Measurements from ENCODE around the gene CLUH. TPM values are rescaled to one million over a fixed set of nuclear protein-coding genes. Genes with fewer than 3 reads are reported as not detected.
"Not testable (repeated sequence)": the region's sequence is repeated elsewhere in the genome, so short reads cannot be mapped to it uniquely, and the experiment has no call there.

Gene CLUH
- total and polyA plus RNA-seq, 7 donors: 20.4 to 119 (median 32.1) TPM

DNA sequence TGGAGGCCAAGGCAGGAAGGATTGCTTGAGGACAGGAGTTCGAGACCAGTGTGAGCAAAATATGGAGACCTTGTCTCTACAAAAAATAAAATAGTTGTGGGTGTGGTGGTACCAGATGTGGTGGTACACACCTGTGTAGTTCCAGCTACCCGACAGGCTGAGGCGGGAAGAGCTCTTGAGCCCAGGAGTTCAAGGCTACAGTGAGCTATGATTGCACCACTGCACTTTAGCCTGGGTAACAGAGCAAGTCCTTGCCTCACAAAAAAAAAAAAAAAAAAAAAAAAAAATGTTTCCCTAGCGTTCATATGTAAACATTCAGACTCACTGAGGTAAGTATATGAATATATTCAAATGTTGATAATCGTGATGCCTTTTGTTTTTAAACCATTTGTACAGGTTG, 39.5 kb downstream of the CLUH start:
- Histone ChIP-seq H3K4me1 (no peaks in the 10 kb centered on the region), H3K9me3 (no peaks in the 10 kb centered on the region), H3K4me3 (no peak overlapping the region), H3K27me3 (no peaks in the 10 kb centered on the region), H3K27ac (no peak overlapping the region), H3K36me3 (peaks cover 18 to 95% (median 40%) of the 10 kb centered on the region in 4 donors)
- 81 to 97% methylated on average over 5 of the region's 5 CpGs for WGBS, 2 donors
- no peak for DNase-seq
- TF ChIP-seq POLR2AphosphoS5 (IDR thresholded peaks at IDR 0.05): no peak
- no peak for TF ChIP-seq EP300 (IDR thresholded peaks at IDR 0.05)
- no peak for TF ChIP-seq POLR2A (IDR thresholded peaks at IDR 0.05)
- TF ChIP-seq, protein P1, sequence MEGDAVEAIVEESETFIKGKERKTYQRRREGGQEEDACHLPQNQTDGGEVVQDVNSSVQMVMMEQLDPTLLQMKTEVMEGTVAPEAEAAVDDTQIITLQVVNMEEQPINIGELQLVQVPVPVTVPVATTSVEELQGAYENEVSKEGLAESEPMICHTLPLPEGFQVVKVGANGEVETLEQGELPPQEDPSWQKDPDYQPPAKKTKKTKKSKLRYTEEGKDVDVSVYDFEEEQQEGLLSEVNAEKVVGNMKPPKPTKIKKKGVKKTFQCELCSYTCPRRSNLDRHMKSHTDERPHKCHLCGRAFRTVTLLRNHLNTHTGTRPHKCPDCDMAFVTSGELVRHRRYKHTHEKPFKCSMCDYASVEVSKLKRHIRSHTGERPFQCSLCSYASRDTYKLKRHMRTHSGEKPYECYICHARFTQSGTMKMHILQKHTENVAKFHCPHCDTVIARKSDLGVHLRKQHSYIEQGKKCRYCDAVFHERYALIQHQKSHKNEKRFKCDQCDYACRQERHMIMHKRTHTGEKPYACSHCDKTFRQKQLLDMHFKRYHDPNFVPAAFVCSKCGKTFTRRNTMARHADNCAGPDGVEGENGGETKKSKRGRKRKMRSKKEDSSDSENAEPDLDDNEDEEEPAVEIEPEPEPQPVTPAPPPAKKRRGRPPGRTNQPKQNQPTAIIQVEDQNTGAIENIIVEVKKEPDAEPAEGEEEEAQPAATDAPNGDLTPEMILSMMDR (IDR thresholded peaks at IDR 0.05): no peak
- intact Hi-C loops (cut with DNase I): loop anchor here (10.0 kb wide), 1 partner anchor 157 kb away; the partner anchor contains the start of gene METTL16

DNA sequence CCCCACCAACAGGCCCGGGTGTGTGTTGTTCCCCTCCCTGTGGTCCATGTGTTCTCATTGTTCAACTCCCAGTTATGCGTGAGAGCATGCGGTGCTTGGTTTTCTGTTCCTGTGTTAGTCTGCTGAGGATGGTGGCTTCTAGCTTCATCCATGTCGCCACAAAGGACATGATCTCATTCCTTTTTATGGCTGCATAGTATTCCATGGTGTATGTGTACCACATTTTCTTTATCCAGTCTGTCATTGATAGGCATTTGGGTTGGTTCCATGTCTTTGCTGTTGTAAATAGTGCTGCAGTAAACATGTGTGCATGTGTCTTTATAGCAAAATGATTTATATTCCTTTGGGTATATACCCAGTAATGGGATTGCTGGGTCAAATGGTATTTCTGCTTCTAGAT, 51.2 kb downstream of the CLUH start:
- H3K9me3 ChIP-seq; intact Hi-C loops (cut with DNase I); H3K36me3 ChIP-seq; H3K27me3 ChIP-seq; DNase-seq; H3K4me3 ChIP-seq; H3K27ac ChIP-seq: not testable (repeated sequence)
- H3K4me1 ChIP-seq: peaks cover 0 to 23% (median 17%) of the 10 kb centered on the region in 4 donors
- 96 to 97% methylated on average over 4 of the region's 4 CpGs for WGBS, 2 donors

DNA sequence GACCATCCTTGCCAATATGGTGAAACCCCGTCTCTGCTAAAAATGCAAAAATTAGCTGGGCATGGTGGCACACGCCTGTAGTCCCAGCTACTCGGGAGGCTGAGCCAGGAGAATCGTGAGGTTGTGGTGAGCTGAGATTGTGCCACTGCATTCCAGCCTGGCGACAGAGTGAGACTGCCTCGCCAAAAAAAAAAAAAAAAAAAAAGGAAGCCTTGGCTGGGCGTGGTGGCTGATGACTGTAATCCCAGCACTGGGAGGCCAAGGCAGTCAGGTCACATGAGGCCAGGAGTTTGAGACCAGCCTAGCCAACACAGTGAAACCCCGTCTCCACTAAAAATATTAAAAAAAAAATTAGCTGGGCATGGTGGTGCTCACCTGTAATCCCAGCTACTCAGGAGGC, 52.2 kb downstream of the CLUH start:
- not testable (repeated sequence) for H3K27me3 ChIP-seq, H3K27ac ChIP-seq, DNase-seq, H3K36me3 ChIP-seq, H3K9me3 ChIP-seq, H3K4me3 ChIP-seq
- peaks cover 0 to 23% (median 17%) of the 10 kb centered on the region in 4 donors for H3K4me1 ChIP-seq
- intact Hi-C loops (cut with DNase I): loop anchor here (10.0 kb wide), 1 partner anchor 55 kb away; no protein-coding TSS in a partner anchor
- WGBS, 2 donors: 55 to 80% methylated on average over 8 of the region's 8 CpGs

DNA sequence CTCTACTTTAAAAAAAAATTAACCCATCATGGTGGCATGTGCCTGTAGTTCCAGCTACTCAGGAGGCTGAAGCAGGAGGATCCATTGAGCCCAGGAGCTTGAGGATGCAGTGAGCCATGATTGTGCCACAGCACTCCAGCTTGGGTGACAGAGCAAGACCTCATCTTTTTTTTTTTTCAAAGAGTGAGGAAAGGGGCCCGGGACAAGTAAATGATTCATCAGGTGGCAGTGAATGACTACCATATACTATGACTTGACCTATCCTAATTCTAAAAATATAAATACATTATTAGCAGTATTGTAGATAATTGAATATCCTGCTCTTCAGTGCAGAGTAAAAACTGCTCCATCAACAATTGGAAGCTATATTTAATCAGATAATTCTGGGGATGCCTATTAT, 55.3 kb downstream of the CLUH start:
- DNase-seq: no peak
- intact Hi-C loops (cut with DNase I): loop anchor here (10.0 kb wide), 1 partner anchor 51 kb away; no protein-coding TSS in a partner anchor
- peaks cover 0 to 23% (median 17%) of the 10 kb centered on the region in 4 donors for H3K4me1 ChIP-seq
- H3K27ac ChIP-seq: no peak overlapping the region
- TF ChIP-seq POLR2A (IDR thresholded peaks at IDR 0.05) (no peak), POLR2AphosphoS5 (IDR thresholded peaks at IDR 0.05) (no peak), EP300 (IDR thresholded peaks at IDR 0.05) (no peak)
- TF ChIP-seq, protein P1 (IDR thresholded peaks at IDR 0.05): no peak
- no peaks in the 10 kb centered on the region for H3K9me3 ChIP-seq
- no peaks in the 10 kb centered on the region for H3K27me3 ChIP-seq
- H3K4me3 ChIP-seq: no peak overlapping the region
- WGBS, 2 donors: 0 to 33% methylated on average over 1 of the region's 1 CpG
- no peaks in the 10 kb centered on the region for H3K36me3 ChIP-seq

DNA sequence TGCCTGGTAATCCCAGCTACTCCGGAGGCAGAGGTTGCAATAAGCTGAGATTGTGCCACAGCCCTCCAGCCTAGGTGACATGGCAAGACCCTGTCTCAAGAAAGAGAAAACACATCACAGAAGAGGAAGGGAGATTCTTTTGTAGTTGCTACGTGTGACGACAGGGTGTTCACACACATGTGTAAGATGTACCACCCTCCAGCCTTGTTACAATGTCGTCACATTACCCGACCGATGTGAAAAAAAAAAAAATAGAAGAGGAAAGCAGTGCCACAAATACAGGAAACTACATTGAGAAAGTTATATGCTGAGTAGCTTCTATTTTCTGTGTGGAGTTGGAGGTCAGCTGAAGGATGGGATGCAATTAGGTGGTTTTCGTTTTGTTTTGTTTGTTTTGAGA, 56.0 kb downstream of the CLUH start:
- no peak overlapping the region for H3K4me3 ChIP-seq
- intact Hi-C loops (cut with DNase I): loop anchor here (10.0 kb wide), 1 partner anchor 51 kb away; no protein-coding TSS in a partner anchor
- WGBS, 2 donors: 69 to 86% methylated on average over 7 of the region's 7 CpGs
- no peaks in the 10 kb centered on the region for H3K27me3 ChIP-seq
- no peak overlapping the region for H3K27ac ChIP-seq
- DNase-seq: no peak
- peaks cover 0 to 27% (median 17%) of the 10 kb centered on the region in 4 donors for H3K4me1 ChIP-seq
- no peaks in the 10 kb centered on the region for H3K36me3 ChIP-seq
- TF ChIP-seq EP300 (IDR thresholded peaks at IDR 0.05) (no peak), POLR2A (IDR thresholded peaks at IDR 0.05) (no peak), POLR2AphosphoS5 (IDR thresholded peaks at IDR 0.05) (no peak)
- TF ChIP-seq, protein P1 (IDR thresholded peaks at IDR 0.05): no peak
- no peaks in the 10 kb centered on the region for H3K9me3 ChIP-seq

DNA sequence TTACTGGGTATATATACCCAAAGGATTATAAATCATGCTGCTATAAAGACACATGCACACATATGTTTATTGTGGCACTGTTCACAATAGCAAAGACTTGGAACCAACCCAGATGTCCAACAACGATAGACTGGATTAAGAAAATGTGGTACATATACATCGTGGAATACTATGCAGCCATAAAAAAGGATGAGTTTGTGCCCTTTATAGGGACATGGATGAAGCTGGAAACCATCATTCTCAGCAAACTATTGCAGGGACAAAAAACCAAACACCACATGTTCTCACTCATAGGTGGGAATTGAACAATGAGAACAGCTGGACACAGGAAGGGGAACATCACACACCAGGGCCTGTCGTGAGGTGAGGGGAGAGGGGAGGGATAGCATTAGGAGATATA, 58.7 kb downstream of the CLUH start:
- not testable (repeated sequence) for H3K36me3 ChIP-seq, DNase-seq, H3K27me3 ChIP-seq, H3K4me3 ChIP-seq, H3K9me3 ChIP-seq, H3K4me1 ChIP-seq, H3K27ac ChIP-seq
- intact Hi-C loops (cut with DNase I): loop anchor here (10.0 kb wide), 1 partner anchor 48 kb away; no protein-coding TSS in a partner anchor
- WGBS, 2 donors: 92 to 97% methylated on average over 3 of the region's 3 CpGs

All from sigmoid colon (tissue), 7 donors.